Hepatocyte (in vitro differentiated cells): ENCODE measurements around the gene DGCR2. TPM values are rescaled to one million over a fixed set of nuclear protein-coding genes. Genes with fewer than 3 reads are reported as not detected.
"Not testable (repeated sequence)": the region's sequence is repeated elsewhere in the genome, so short reads cannot be mapped to it uniquely, and the experiment has no call there.

ENCODE experiments used
- DNase-seq: peaks from one replicate; pipeline ENCODE4 v3.0.0-alpha.2; 2016; ENCODE audit warnings: low spot score
- H2AFZ ChIP-seq: fragments of 200-600 bp; sonication (generic); 2 replicates; pipeline ENCODE4 v1.6.0; 2016; ENCODE audit warnings: antibody characterized with exemption, mild to moderate bottlenecking
- H3K27ac ChIP-seq: fragments of 200-600 bp; sonication (generic); 2 replicates; pipeline ENCODE4 v1.5.1; 2016; ENCODE audit warnings: mild to moderate bottlenecking
- H3K27me3 ChIP-seq: fragments of 200-600 bp; sonication (generic); 2 replicates; pipeline ENCODE4 v1.6.1; 2016
- H3K36me3 ChIP-seq: fragments of 200-600 bp; sonication (generic); replicated peaks from 2 replicates; pipeline ENCODE4 v1.5.1; 2016; ENCODE audit warnings: low read depth; ENCODE audit not compliant: insufficient read depth
- H3K4me1 ChIP-seq: fragments of 200-600 bp; sonication (generic); 2 replicates; pipeline ENCODE4 v1.5.1; 2016; ENCODE audit warnings: mild to moderate bottlenecking, moderate library complexity; ENCODE audit not compliant: insufficient read depth
- H3K4me2 ChIP-seq: fragments of 200-600 bp; sonication (generic); 2 replicates; pipeline ENCODE4 v1.6.0; 2016
- H3K4me3 ChIP-seq: fragments of 200-600 bp; sonication (generic); 2 replicates; pipeline ENCODE4 v1.5.1; 2016; ENCODE audit warnings: mild to moderate bottlenecking
- H3K79me2 ChIP-seq: fragments of 200-600 bp; sonication (generic); 2 replicates; pipeline ENCODE4 v1.6.0; 2017; ENCODE audit warnings: mild to moderate bottlenecking
- H3K9me2 ChIP-seq: fragments of 200-600 bp; sonication (generic); replicated peaks from 2 replicates; pipeline ENCODE4 v1.6.0; 2017; ENCODE audit warnings: mild to moderate bottlenecking; ENCODE audit not compliant: insufficient read depth
- H3K9me3 ChIP-seq: fragments of 200-600 bp; sonication (generic); 2 replicates; pipeline ENCODE4 v1.5.1; 2016; ENCODE audit warnings: low read depth, mild to moderate bottlenecking
- H4K20me1 ChIP-seq: fragments of 200-600 bp; sonication (generic); 2 replicates; pipeline ENCODE4 v1.6.0; 2016; ENCODE audit warnings: mild to moderate bottlenecking; ENCODE audit not compliant: insufficient read depth, poor library complexity, severe bottlenecking
- CTCF ChIP-seq: fragments of 200-600 bp; sonication (generic); IDR thresholded peaks from 2 replicates; pipeline ENCODE4 v1.5.1; 2016; ENCODE audit warnings: antibody characterized with exemption, mild to moderate bottlenecking; ENCODE audit not compliant: poor library complexity
- EZH2 ChIP-seq: fragments of 200-600 bp; sonication (generic); IDR thresholded peaks from 2 replicates; pipeline ENCODE4 v1.6.1; 2016; ENCODE audit warnings: antibody characterized with exemption, mild to moderate bottlenecking, borderline replicate concordance
- EZH2phosphoT487 ChIP-seq: fragments of 200-600 bp; sonication (generic); IDR thresholded peaks from one replicate; pipeline ENCODE4 v1.6.1; 2018; ENCODE audit warnings: antibody characterized with exemption, mild to moderate bottlenecking, low read depth, moderate library complexity; ENCODE audit not compliant: unreplicated experiment, severe bottlenecking
- WGBS: methylation state at CpG from one replicate; pipeline ENCODE4 v1.1.6; 2016; ENCODE audit warnings: low lambda C conversion rate; ENCODE audit errors: missing lambda C conversion rate; 5-methylcytosine and 5-hydroxymethylcytosine counted together
- polyA plus RNA-seq: library from polyadenylated mRNA; unstranded; fragments of >200 nt; fragmentation: Nextera tagmentation; extraction: Ambion mirVana; gene quantifications from 2 replicates; pipeline ENCODE4 v1.2.1, GENCODE V29; 2016
- total RNA-seq: library from RNA; depleted of rRNA; stranded (reverse); fragments of >200 nt; gene quantifications from 2 replicates; pipeline ENCODE4 v1.2.3, GENCODE V29; 2014

The DGCR2 gene
- total and polyA plus RNA-seq, 2 experiments from 2014 or later: 61.5 to 67.2 TPM

GRCh38 chr22:19079691-19080090 lies 42.5 kb downstream of the DGCR2 start:
- no peaks in the 10 kb centered on the region for H3K9me2 ChIP-seq
- no peaks in the 10 kb centered on the region for H3K27me3 ChIP-seq
- no peaks in the 10 kb centered on the region for H3K4me1 ChIP-seq
- no peak for DNase-seq
- H3K36me3 ChIP-seq: no peaks in the 10 kb centered on the region
- H3K4me3 ChIP-seq: no peak overlapping the region
- no peaks in the 10 kb centered on the region for H4K20me1 ChIP-seq
- peaks cover 6% of the 10 kb centered on the region for H3K79me2 ChIP-seq
- no peaks in the 10 kb centered on the region for H3K9me3 ChIP-seq
- H2AFZ ChIP-seq: no peak overlapping the region
- WGBS: 84% methylated on average over 4 of the region's 4 CpGs
- TF ChIP-seq CTCF: no peak
- TF ChIP-seq EZH2: no peak
- no peak for TF ChIP-seq EZH2phosphoT487
- no peak overlapping the region for H3K27ac ChIP-seq
- H3K4me2 ChIP-seq: no peak overlapping the region

DNA sequence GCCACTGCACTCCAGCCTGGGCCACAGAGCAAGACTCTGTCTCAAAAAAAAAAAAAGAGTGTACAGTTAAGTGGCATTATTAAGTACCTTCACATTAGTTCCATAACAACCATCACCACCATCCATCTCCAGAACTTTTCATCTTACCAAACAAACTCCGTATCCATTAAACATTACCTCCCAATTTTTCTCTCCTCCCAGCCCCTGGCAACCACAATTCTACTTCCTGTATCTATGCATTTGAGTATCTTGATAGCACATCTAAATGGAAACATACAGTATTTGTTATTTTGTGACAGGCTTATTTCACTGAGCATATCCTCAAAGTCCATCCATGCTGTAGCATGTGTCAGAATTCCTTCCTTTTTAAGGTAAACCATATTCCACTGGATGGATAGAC lies 46.8 kb downstream of the DGCR2 start:
- DNase-seq: no peak
- TF ChIP-seq EZH2 (no peak), EZH2phosphoT487 (no peak), CTCF (no peak)
- Histone ChIP-seq H2AFZ (no peak overlapping the region), H4K20me1 (peaks cover 15% of the 10 kb centered on the region), H3K27me3 (no peaks in the 10 kb centered on the region), H3K4me2 (no peak overlapping the region), H3K9me2 (no peaks in the 10 kb centered on the region), H3K9me3 (no peaks in the 10 kb centered on the region), H3K4me3 (no peak overlapping the region), H3K27ac (no peak overlapping the region), H3K79me2 (peaks cover 43% of the 10 kb centered on the region), H3K36me3 (no peaks in the 10 kb centered on the region), H3K4me1 (no peaks in the 10 kb centered on the region)
- 97% methylated on average over 1 of the region's 1 CpG for WGBS

DNA sequence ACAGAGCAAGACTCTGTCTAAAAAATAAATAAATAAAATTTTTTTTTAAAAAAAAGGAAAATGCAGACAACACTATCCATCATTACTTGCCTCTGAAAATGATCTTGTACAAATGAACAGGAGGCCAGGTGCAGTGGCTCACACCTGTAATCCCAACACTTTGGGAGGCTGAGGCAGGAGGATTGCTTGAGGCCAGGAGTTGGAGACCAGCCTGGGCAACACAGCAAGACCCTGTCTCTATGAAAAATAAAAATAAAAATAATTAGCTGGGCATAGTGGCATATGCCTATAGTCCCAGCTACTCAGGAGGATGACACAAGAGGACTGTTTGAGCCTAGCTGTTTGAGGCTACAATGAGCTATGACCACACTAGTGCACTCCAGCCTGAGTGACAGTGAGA lies 49.4 kb downstream of the DGCR2 start:
- DNase-seq, H3K9me3 ChIP-seq, H3K4me3 ChIP-seq, H3K9me2 ChIP-seq, H2AFZ ChIP-seq, H3K27ac ChIP-seq, H3K4me2 ChIP-seq, H3K4me1 ChIP-seq, H3K27me3 ChIP-seq, H3K36me3 ChIP-seq: not testable (repeated sequence)
- Histone ChIP-seq H4K20me1 (peaks cover 15% of the 10 kb centered on the region), H3K79me2 (peaks cover 55% of the 10 kb centered on the region)

DNA sequence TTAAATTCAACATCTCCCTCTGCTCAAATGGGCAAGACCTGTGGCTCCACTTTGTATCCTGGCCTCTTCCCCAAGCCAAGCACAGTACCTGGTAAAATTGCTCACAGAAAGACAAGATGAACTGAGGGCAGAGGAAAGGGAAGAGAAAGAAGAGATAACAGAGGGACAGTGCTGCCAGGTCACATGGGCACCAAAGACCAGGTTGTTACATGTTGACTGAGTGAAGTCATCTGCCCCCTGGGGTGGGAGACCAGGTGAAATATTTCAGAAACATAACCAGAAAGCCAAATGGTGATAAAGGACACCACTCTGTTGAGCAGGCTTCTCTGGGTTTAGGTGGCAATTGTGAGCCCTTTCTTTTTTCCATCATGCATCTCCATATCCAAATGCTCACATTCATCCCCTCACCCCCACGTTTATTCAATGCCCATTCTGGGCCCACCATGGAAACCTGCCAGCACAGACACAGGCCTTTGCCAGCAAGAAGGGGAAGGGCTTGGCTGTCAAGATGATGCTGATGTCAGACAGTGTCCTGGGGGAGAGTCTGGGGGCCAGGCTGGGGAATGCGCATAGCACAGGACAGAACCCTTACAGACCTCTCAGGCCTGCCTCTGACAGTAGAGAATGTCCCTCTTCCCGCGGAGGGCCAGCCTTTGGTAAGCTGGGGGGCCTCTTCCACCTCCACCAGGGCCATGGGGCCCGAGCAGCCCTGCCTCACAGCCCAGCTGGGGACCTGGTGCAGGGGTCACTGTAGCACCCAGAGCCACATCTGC lies 51.6 kb downstream of the DGCR2 start:
- H3K79me2 ChIP-seq: peaks cover 52% of the 10 kb centered on the region
- H3K27ac ChIP-seq: no peak overlapping the region
- H3K4me3 ChIP-seq: no peak overlapping the region
- no peaks in the 10 kb centered on the region for H3K9me2 ChIP-seq
- no peaks in the 10 kb centered on the region for H3K4me1 ChIP-seq
- no peaks in the 10 kb centered on the region for H3K9me3 ChIP-seq
- no peaks in the 10 kb centered on the region for H3K27me3 ChIP-seq
- 84% methylated on average over 5 of the region's 5 CpGs for WGBS
- H3K4me2 ChIP-seq: no peak overlapping the region
- TF ChIP-seq CTCF (no peak), EZH2phosphoT487 (no peak), EZH2 (no peak)
- DNase-seq: no peak
- H4K20me1 ChIP-seq: peaks cover 15% of the 10 kb centered on the region
- no peaks in the 10 kb centered on the region for H3K36me3 ChIP-seq
- H2AFZ ChIP-seq: no peak overlapping the region
